BJ (cell line): ENCODE measurements around the gene GLYAT. TPM values are rescaled to one million over a fixed set of nuclear protein-coding genes. Genes with fewer than 3 reads are reported as not detected.

Experiments
- CTCF ChIA-PET: fragments of 350-600 bp; formaldehyde crosslinking; extraction: SDS; loops from one replicate; lab custom pipeline; 2021; ENCODE audit warnings: antibody characterized with exemption, inconsistent platforms; lab: Yijun Ruan, JAX
- POLR2A ChIA-PET: fragments of 300-600 bp; sonication (Branson Sonifier 250); formaldehyde crosslinking; extraction: SDS; loops from one replicate; lab custom pipeline; 2021; ENCODE audit warnings: antibody characterized with exemption; lab: Charles Lee
- DNase-seq: peaks from one replicate; pipeline ENCODE4 v3.0.0-alpha.2; 2011; ENCODE audit warnings: low read depth
- H3K27me3 ChIP-seq: 2 replicates; pipeline ENCODE4 v1.6.0; 2011; ENCODE audit warnings: low read length; ENCODE audit not compliant: control insufficient read depth, insufficient read depth
- H3K36me3 ChIP-seq: 2 replicates; pipeline ENCODE4 v1.5.1; 2011; ENCODE audit warnings: low read length; ENCODE audit not compliant: control insufficient read depth, insufficient read depth
- H3K4me3 ChIP-seq: 2 replicates; pipeline ENCODE4 v1.5.1; 2011; ENCODE audit warnings: low read depth, mild to moderate bottlenecking, control low read depth, low read length
- CTCF ChIP-seq: IDR thresholded peaks from 2 replicates; pipeline ENCODE4 v1.5.1; 2011; ENCODE audit warnings: low read depth, mild to moderate bottlenecking, control low read depth, inconsistent platforms, low read length, moderate library complexity; ENCODE audit not compliant: insufficient read depth
- polyA plus RNA-seq: library from polyadenylated mRNA; depleted of rRNA; stranded (reverse); fragments of >200 nt; gene quantifications from 2 replicates; pipeline ENCODE4 v1.2.3, GENCODE V29; 2011; rRNA removed

The GLYAT gene
- polyA plus RNA-seq, 1 experiment: not detected

GRCh38 chr11:58659910-58660570 is 71.7 kb downstream of the GLYAT start:
- no peaks in the 10 kb centered on the region for H3K27me3 ChIP-seq
- no peaks in the 10 kb centered on the region for H3K36me3 ChIP-seq
- DNase-seq: no peak
- ChIA-PET POLR2A (no interaction called here), CTCF (interaction anchor here (1.5 to 2.3 kb wide), 2 partner anchors 14 to 128 kb away, joined by 4 to 11 read pairs; no protein-coding TSS in a partner anchor)
- H3K4me3 ChIP-seq: no peak overlapping the region
- TF ChIP-seq CTCF: no peak

- CTCF ChIA-PET: interaction anchor here (1.5 to 2.3 kb wide), 2 partner anchors 15 to 129 kb away, joined by 4 to 11 read pairs; no protein-coding TSS in a partner anchor
- Histone ChIP-seq H3K36me3 (no peaks in the 10 kb centered on the region), H3K27me3 (no peaks in the 10 kb centered on the region), H3K4me3 (no peak overlapping the region)
- no peak for TF ChIP-seq CTCF
- POLR2A ChIA-PET: no interaction called here
- DNase-seq: no peak
Measured at GRCh38 chr11:58659404-58659803, 72.3 kb downstream of the GLYAT start.

Other genes with a start within 250 kb of the GLYAT start
- gene OR5B21, start 223.8 kb downstream of the GLYAT start, polyA plus RNA-seq: not detected in 2 replicates
- 29.2 TPM in 2 replicates for gene LPXN, start 156.1 kb downstream of the GLYAT start, polyA plus RNA-seq
- 18.3 and 33.5 TPM in 2 replicates for gene ZFP91, start 152.9 kb downstream of the GLYAT start, polyA plus RNA-seq
- gene CNTF, start 109.3 kb downstream of the GLYAT start, polyA plus RNA-seq: 0.15 and 0.63 TPM in 2 replicates
- gene GLYATL2, start 112.8 kb upstream of the GLYAT start, polyA plus RNA-seq: 0.59 and 1.1 TPM in 2 replicates
- gene GLYATL1, start 207.5 kb upstream of the GLYAT start, polyA plus RNA-seq: 0.26 and 0.49 TPM in 2 replicates